Astrocyte (in vitro differentiated cells and primary cell): ENCODE measurements around the gene TMEM33.

ENCODE experiments used
- CTCF ChIP-seq: IDR thresholded peaks from 2 replicates; pipeline ENCODE4 v1.5.1; 2011; ENCODE audit warnings: low read depth, mild to moderate bottlenecking, inconsistent platforms, low read length, moderate library complexity; ENCODE audit not compliant: insufficient read depth
- EZH2 ChIP-seq: IDR thresholded peaks from 2 replicates; pipeline ENCODE4 v1.6.1; 2012; ENCODE audit warnings: mild to moderate bottlenecking, low read length, inconsistent platforms; ENCODE audit not compliant: insufficient read depth

GRCh38 chr4:41932988-41933387 lies 2.2 kb upstream of the TMEM33 start:
- no peak for TF ChIP-seq CTCF
- TF ChIP-seq EZH2, result no peak
